Transverse colon (tissue), 4 donors: ENCODE measurements around the gene FNTB. TPM values are rescaled to one million over a fixed set of nuclear protein-coding genes. Genes with fewer than 3 reads are reported as not detected.

Experiments used
- DNase-seq: peaks from one replicate; pipeline ENCODE4 v3.0.0-alpha.2; 2019
- H3K27ac ChIP-seq, 4 donors: fragments of 200-600 bp; sonication (generic); 2 replicates each; pipeline ENCODE4 v1.5.1; 2016 to 2018; ENCODE audit warnings: inconsistent platforms in 4 of 4
- H3K27me3 ChIP-seq: fragments of 200-600 bp; sonication (generic); 2 replicates; pipeline ENCODE4 v1.5.1; 2017; ENCODE audit warnings: inconsistent platforms
- H3K36me3 ChIP-seq, 4 donors: fragments of 200-600 bp; sonication (generic); 2 replicates each; pipeline ENCODE4 v1.5.1; 2017 to 2019; ENCODE audit warnings: inconsistent platforms in 4 of 4
- H3K4me1 ChIP-seq, 4 donors: fragments of 200-600 bp; sonication (generic); 2 replicates each; pipeline ENCODE4 v1.5.1; 2017 to 2020; ENCODE audit warnings: inconsistent platforms in 4 of 4
- H3K4me3 ChIP-seq, 4 donors: fragments of 200-600 bp; sonication (generic); 1 replicate in 1 of 4; 2 replicates in 3 of 4; pipeline versions ENCODE4 v1.5.1 to v1.6.1; 2017 to 2019; ENCODE audit warnings: inconsistent platforms in 4 of 4
- H3K9me3 ChIP-seq, 2 donors: fragments of 200-600 bp; sonication (generic); 2 replicates each; pipeline ENCODE4 v1.5.1; 2017 to 2019; ENCODE audit warnings: inconsistent platforms in 2 of 2
- EP300 ChIP-seq: sonication (generic); formaldehyde crosslinking; IDR thresholded peaks from one replicate; pipeline ENCODE4 v1.6.1; 2017; ENCODE audit warnings: antibody characterized with exemption, low read depth
- POLR2A ChIP-seq: fragments of 450-650 bp; IDR thresholded peaks from one replicate; pipeline ENCODE4 v1.6.1; 2016; ENCODE audit warnings: antibody characterized with exemption, mild to moderate bottlenecking, moderate library complexity
- POLR2AphosphoS5 ChIP-seq, 3 donors: sonication (generic); formaldehyde crosslinking; IDR thresholded peaks; one replicate each; pipeline ENCODE4 v1.6.1; 2016; ENCODE audit warnings: antibody characterized with exemption in 3 of 3
- WGBS, 2 donors: methylation state at CpG; one replicate each; pipeline ENCODE4 v1.1.5; 2018; ENCODE audit warnings: low coverage in 1 of 2; 5-methylcytosine and 5-hydroxymethylcytosine counted together
- in situ Hi-C, 4 donors: fragments of 200-750 bp; cut with MboI; loops; one replicate each; pipeline versions ENCODE4 v1.15.0 to v1.15.1; 2017; ENCODE audit warnings: low sequenced_read_pairs in 3 of 4, low pct_ligation_motif_present in 1 of 4, low pct_unique_long_range_greater_than_20kb in 1 of 4
- intact Hi-C: fragments of 100-400 bp; cut with DNase I; formaldehyde crosslinking; loops from one replicate; pipeline ENCODE4 v1.15.1; 2023; ENCODE audit warnings: low total_unique reads
- total RNA-seq, 4 donors: library from RNA; depleted of rRNA; stranded (reverse); fragments of >200 nt; gene quantifications; one replicate each; pipeline ENCODE4 v1.1.0, GENCODE V29; 2016
- TF ChIP-seq, protein P1 (sequence below), 5 experiments: fragments of 200-600 bp in 3 of 5; fragments of 450-650 bp in 2 of 5; sonication (generic) in 3 of 5; IDR thresholded peaks; 1 replicate in 2 of 5; 2 replicates in 3 of 5; pipeline ENCODE4 v1.5.1; 2016 to 2017; ENCODE audit warnings: antibody characterized with exemption in 5 of 5, inconsistent platforms in 3 of 5, mild to moderate bottlenecking in 2 of 5, moderate library complexity in 1 of 5

The FNTB gene
- total RNA-seq, 4 donors from 2014 or later = 6.5 to 77.2 (median 12.7) TPM

DNA sequence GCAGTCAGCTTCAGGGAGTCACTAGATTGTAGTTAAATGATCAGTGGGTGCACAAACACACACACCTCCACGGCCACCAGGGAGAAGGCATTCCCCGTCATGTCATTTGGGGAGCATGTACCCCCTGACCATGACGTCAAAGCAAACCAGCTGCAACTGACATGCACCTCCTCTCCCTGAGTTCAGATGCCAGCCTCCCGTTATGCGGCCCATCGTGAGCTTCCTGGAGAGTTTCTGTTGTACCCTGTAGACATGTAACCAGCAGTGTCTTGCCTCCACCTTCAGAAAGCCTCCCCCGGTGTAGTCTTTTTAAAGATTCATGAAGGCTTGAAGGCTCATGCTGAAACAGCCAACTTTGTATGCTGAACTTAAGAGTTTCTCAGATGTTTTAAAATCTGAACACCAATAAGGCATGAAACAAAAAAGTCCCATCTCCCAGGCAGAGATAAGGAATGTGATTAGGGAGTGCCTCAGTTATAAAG lies 54.8 kb downstream of the FNTB start:
- Histone ChIP-seq H3K36me3 (no peaks in the 10 kb centered on the region), H3K4me1 (peaks cover 0 to 22% (median 5%) of the 10 kb centered on the region in 4 donors), H3K27me3 (no peaks in the 10 kb centered on the region), H3K4me3 (no peak overlapping the region), H3K9me3 (no peaks in the 10 kb centered on the region), H3K27ac (peak overlapping the region in 1 of 4 donors; percentile 26)
- 69 to 81% methylated on average over 4 to 7 of the region's 7 CpGs for WGBS, 2 donors
- intact Hi-C loops (no loop called here), in situ Hi-C loops (no loop called here)
- no peak for DNase-seq
- no peak for TF ChIP-seq POLR2AphosphoS5 (IDR thresholded peaks at IDR 0.05)

DNA sequence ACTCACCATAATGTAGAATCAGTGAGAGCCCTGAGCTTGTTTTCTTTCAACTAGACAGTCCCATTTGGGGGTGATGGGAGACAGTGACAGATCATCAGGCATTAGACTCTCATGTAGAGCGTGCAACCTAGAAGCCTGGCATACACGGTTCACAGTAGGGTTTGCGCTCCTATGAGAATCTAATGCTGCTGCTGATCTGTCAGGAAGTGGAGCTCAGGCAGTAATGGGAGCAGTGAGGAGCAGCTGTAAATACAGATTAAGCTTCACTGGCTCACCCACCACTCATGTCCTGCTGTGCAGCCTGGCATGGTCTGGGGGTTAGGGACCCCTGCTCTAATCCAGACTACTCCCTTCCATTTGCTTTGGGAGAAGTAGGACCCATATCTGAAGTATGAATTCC lies 55.6 kb downstream of the FNTB start:
- in situ Hi-C loops = no loop called here
- Histone ChIP-seq H3K9me3 (no peaks in the 10 kb centered on the region), H3K4me3 (no peak overlapping the region), H3K27ac (no peak overlapping the region), H3K36me3 (no peaks in the 10 kb centered on the region), H3K27me3 (no peaks in the 10 kb centered on the region), H3K4me1 (peaks cover 0 to 25% (median 7%) of the 10 kb centered on the region in 4 donors)
- 80 to 90% methylated on average over 1 to 3 of the region's 3 CpGs for WGBS, 2 donors
- TF ChIP-seq POLR2AphosphoS5 (IDR thresholded peaks at IDR 0.05) = no peak
- no peak for TF ChIP-seq POLR2A
- TF ChIP-seq EP300 = no peak
- TF ChIP-seq, protein P1, sequence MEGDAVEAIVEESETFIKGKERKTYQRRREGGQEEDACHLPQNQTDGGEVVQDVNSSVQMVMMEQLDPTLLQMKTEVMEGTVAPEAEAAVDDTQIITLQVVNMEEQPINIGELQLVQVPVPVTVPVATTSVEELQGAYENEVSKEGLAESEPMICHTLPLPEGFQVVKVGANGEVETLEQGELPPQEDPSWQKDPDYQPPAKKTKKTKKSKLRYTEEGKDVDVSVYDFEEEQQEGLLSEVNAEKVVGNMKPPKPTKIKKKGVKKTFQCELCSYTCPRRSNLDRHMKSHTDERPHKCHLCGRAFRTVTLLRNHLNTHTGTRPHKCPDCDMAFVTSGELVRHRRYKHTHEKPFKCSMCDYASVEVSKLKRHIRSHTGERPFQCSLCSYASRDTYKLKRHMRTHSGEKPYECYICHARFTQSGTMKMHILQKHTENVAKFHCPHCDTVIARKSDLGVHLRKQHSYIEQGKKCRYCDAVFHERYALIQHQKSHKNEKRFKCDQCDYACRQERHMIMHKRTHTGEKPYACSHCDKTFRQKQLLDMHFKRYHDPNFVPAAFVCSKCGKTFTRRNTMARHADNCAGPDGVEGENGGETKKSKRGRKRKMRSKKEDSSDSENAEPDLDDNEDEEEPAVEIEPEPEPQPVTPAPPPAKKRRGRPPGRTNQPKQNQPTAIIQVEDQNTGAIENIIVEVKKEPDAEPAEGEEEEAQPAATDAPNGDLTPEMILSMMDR (IDR thresholded peaks at IDR 0.05) = no peak
- DNase-seq = no peak
- intact Hi-C loops = no loop called here

DNA sequence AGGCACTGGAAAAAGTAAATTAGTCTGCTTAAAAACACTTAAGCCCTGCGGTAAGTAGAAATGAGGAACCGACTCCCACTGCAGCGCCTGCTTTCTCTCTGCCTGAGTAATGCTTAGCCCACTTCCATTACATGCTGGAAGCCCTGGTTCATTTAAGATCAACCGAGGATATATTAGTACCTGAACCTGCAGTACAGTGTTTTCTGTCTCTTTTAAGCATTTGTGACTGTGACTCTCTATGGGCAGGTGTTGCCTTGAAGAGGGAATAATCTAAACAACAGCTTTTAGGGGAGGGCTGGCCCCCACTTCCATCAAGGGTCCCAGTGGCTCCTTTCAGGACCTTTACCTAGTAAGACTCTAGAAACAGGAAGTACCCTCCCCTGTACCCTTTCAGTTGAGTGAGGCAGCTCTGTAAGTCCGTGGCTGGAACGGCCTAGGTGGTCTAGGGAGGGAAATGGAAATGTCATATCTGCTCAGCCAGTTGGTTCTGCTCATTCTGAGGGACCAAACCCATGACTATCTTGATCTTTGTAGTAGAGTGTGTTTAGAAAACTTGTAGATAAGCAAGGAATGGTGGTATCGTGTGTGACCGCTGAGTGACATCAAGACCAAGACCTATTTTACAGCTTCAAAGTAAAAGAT lies 56.2 kb downstream of the FNTB start:
- no peaks in the 10 kb centered on the region for H3K36me3 ChIP-seq
- no peak overlapping the region for H3K27ac ChIP-seq
- no peaks in the 10 kb centered on the region for H3K27me3 ChIP-seq
- TF ChIP-seq POLR2AphosphoS5 (IDR thresholded peaks at IDR 0.05) (no peak), EP300 (no peak), POLR2A (no peak)
- TF ChIP-seq, protein P1 (IDR thresholded peaks at IDR 0.05) = no peak
- H3K4me3 ChIP-seq = no peak overlapping the region
- in situ Hi-C loops (no loop called here), intact Hi-C loops (no loop called here)
- no peaks in the 10 kb centered on the region for H3K9me3 ChIP-seq
- DNase-seq = no peak
- 71 to 92% methylated on average over 2 to 8 of the region's 8 CpGs for WGBS, 2 donors
- H3K4me1 ChIP-seq = peaks cover 0 to 31% (median 9%) of the 10 kb centered on the region in 4 donors

- WGBS, 2 donors = 91% methylated on average over 12 of the region's 12 CpGs; no CpG with 5 or more reads in 1 of the 2 donors
- Histone ChIP-seq H3K36me3 (no peaks in the 10 kb centered on the region), H3K9me3 (no peaks in the 10 kb centered on the region), H3K4me3 (no peak overlapping the region), H3K27me3 (no peaks in the 10 kb centered on the region), H3K27ac (no peak overlapping the region), H3K4me1 (peaks cover 5 to 38% (median 11%) of the 10 kb centered on the region in 4 donors)
- intact Hi-C loops = no loop called here
- in situ Hi-C loops = no loop called here
- TF ChIP-seq POLR2AphosphoS5 (IDR thresholded peaks at IDR 0.05) (no peak), POLR2A (no peak), EP300 (no peak)
- TF ChIP-seq, protein P1 (IDR thresholded peaks at IDR 0.05) = no peak
- DNase-seq = no peak
These were observed 57.3 kb downstream of the FNTB start for GRCh38 chr14:65043893-65044595.
